22Rv1 (cell line): ENCODE results near the gene ASB7.

Experiments
- H3K27ac ChIP-seq: fragments of 450-650 bp; 2 replicates; pipeline ENCODE4 v1.5.1; 2017
- ZFX ChIP-seq: fragments of 450-650 bp; IDR thresholded peaks from 2 replicates; pipeline ENCODE4 v1.6.1; 2017; ENCODE audit warnings: antibody characterized with exemption, borderline replicate concordance
- TF ChIP-seq, protein P1 (sequence below): fragments of 450-650 bp; IDR thresholded peaks from 2 replicates; pipeline ENCODE4 v1.5.1; 2017; ENCODE audit warnings: mild to moderate bottlenecking

The ASB7 gene

DNA sequence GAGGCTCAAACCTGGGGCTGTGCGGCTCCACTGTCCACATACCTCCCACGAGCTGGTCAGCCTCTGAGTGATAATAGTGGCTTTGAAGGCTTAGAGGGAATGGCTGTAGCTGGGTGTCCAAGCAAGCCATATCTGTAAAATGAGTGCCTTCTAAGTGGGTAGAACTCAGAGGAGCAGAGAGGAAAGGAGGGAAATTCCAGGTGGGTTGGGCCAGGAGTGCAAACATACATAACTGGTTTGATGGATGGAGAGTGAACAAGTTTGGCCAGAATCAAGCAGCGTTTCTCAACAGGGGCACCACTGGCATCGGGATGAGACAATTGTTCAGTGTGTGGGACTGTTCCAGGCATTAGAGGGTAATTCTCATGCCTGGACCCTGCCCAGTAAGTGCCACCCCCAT is 91.1 kb downstream of the ASB7 start:
- TF ChIP-seq ZFX, result no peak
- TF ChIP-seq, protein P1, sequence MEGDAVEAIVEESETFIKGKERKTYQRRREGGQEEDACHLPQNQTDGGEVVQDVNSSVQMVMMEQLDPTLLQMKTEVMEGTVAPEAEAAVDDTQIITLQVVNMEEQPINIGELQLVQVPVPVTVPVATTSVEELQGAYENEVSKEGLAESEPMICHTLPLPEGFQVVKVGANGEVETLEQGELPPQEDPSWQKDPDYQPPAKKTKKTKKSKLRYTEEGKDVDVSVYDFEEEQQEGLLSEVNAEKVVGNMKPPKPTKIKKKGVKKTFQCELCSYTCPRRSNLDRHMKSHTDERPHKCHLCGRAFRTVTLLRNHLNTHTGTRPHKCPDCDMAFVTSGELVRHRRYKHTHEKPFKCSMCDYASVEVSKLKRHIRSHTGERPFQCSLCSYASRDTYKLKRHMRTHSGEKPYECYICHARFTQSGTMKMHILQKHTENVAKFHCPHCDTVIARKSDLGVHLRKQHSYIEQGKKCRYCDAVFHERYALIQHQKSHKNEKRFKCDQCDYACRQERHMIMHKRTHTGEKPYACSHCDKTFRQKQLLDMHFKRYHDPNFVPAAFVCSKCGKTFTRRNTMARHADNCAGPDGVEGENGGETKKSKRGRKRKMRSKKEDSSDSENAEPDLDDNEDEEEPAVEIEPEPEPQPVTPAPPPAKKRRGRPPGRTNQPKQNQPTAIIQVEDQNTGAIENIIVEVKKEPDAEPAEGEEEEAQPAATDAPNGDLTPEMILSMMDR, result no peak
- H3K27ac ChIP-seq, result no peak overlapping the region

DNA sequence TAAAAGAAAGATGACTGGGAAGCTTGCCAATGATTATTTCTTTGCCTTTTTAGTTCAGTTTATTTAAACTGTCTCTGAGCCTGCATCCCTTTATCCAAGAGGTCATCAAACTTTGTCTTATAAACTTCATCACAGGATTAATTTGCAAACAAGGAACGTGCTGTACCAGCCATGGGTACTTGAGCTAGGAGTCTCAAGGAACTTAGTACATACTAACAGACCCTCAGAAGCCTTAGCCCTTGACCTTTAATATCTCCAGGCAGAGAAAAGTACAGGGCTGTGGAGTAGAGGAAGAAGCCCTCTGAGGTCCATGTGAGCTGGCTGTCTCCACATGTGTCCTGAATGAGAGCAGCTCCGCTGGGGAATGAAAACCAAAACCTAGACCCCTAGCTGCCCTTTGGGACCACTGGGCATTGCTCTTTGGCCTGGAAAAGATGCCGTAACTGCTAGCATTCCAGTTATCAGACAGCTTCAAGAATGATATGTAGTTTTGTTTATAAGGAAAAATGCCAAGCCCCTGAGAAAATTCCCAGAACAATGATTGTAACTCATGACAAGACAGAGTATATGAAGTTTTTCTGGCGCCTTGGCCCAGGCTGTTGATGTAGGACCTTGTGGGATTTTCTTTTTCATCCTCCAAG is 92.1 kb downstream of the ASB7 start:
- H3K27ac ChIP-seq, result no peak overlapping the region

DNA sequence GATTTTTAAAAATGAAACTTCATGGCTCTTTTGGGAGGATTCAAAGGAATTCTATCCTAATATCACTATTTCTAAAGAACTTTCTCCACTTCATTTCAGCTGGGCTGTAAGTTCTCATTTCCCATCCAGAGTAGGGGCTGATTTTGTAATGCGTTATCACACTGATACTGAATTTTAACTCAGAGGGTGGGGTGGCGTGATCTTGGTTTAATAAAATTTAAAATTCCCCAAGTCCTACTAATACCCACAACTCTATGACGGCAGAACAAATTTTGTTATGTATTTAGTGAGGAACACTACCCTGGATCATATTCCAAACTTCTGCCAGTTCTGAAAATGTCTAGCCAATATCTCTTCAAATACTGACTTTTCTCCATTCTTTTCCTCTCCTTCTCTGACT is 92.7 kb downstream of the ASB7 start:
- TF ChIP-seq ZFX, result no peak
- TF ChIP-seq, protein P1, result no peak
- H3K27ac ChIP-seq, result no peak overlapping the region

More for the DNA sequence above, 92.1 kb downstream of the ASB7 start:
- TF ChIP-seq, protein P1, result no peak
- no peak for TF ChIP-seq ZFX

DNA sequence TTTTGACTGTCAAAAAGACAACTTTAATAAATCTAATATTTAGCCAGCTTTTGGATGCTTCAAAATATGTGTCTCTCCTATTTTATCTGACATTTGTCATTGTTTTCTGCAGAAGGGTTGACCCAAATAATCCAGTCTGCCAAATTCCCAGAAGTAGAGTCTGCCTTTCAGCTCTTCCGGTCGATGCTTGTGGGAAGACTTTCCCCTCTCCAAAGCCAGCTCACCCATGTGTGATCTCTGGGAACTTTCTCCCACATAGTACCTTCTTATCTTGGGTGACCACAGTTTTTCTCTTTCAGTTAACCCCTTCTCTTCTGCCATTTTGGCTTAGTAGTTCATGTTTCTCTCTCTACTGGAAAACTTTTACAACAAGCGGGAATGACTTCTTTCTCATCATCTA is 94.1 kb downstream of the ASB7 start:
- TF ChIP-seq ZFX, result no peak
- TF ChIP-seq, protein P1, result no peak

More for the DNA sequence above, 94.1 kb downstream of the ASB7 start:
- H3K27ac ChIP-seq, result no peak overlapping the region
